Endothelial cell of umbilical vein (primary cell): ENCODE results near the gene RTN4. TPM values are rescaled to one million over a fixed set of nuclear protein-coding genes. Genes with fewer than 3 reads are reported as not detected.

Source experiments
- BruUV-seq: library from RNA; stranded (reverse); fragments of 400-500 nt; replicated peaks from 2 replicates; lab custom pipeline; 2021; lab: Mats Ljungman, UMichigan
- CTCF ChIA-PET: fragments of 300-600, 350-600 bp; sonication (Branson Sonifier 250); formaldehyde crosslinking; loops from one replicate; lab custom pipeline; 2021; ENCODE audit warnings: antibody characterized with exemption, inconsistent platforms; lab: Charles Lee
- POLR2A ChIA-PET: fragments of 300-600, 350-600 bp; sonication (Branson Sonifier 250); formaldehyde crosslinking; loops from one replicate; lab custom pipeline; 2021; ENCODE audit warnings: antibody characterized with exemption, inconsistent platforms; lab: Charles Lee
- DNase-seq: peaks from one replicate; pipeline ENCODE4 v3.0.0-alpha.2; 2011; ENCODE audit warnings: low read depth, low spot score
- FAIRE-seq: peaks from 2 replicates; lab custom pipeline; 2011; peaks lifted over from hg19 to GRCh38; lab: Jason Lieb, UNC
- H2AFZ ChIP-seq: 2 replicates; pipeline ENCODE4 v1.6.0; 2012; ENCODE audit warnings: low read depth, low read length, control low read depth, inconsistent platforms
- H3K27ac ChIP-seq: 2 replicates; pipeline ENCODE4 v1.5.1; 2011; ENCODE audit warnings: low read depth, mild to moderate bottlenecking, control low read depth, low read length, moderate library complexity; ENCODE audit not compliant: insufficient read depth
- H3K27me3 ChIP-seq, 2 experiments: 2 replicates each; pipeline versions ENCODE4 v1.6.0 to v1.6.1; 2011; ENCODE audit warnings: low read length in 2 of 2, mixed read lengths in 1 of 2; ENCODE audit not compliant: control insufficient read depth in 2 of 2, insufficient read depth in 2 of 2
- H3K36me3 ChIP-seq, 2 experiments: 2 replicates in 1 of 2; 3 replicates in 1 of 2; pipeline ENCODE4 v1.5.1; 2011; ENCODE audit warnings: low read length in 2 of 2, mild to moderate bottlenecking in 1 of 2, moderate library complexity in 1 of 2; ENCODE audit not compliant: control insufficient read depth in 2 of 2, insufficient read depth in 2 of 2; ENCODE audit errors: extremely low read depth in 1 of 2
- H3K4me1 ChIP-seq: 3 replicates; pipeline ENCODE4 v1.5.1; 2011; ENCODE audit warnings: mild to moderate bottlenecking, low read length; ENCODE audit not compliant: control insufficient read depth, insufficient read depth; ENCODE audit errors: extremely low read depth
- H3K4me2 ChIP-seq: 2 replicates; pipeline ENCODE4 v1.6.1; 2011; ENCODE audit warnings: low read length, control low read depth, mixed read lengths; ENCODE audit not compliant: insufficient read depth
- H3K4me3 ChIP-seq, 3 experiments: fragments of 200-600 bp in 1 of 3; sonication (generic), shearing (Covaris generic) in 1 of 3; replicated peaks in 1 of 3; 2 replicates each; pipeline ENCODE4 v1.5.1; 2011 to 2016; ENCODE audit warnings: control low read depth in 3 of 3, low read length in 3 of 3, mild to moderate bottlenecking in 2 of 3, inconsistent platforms in 1 of 3, low read depth in 1 of 3, moderate library complexity in 1 of 3; ENCODE audit not compliant: insufficient read depth in 1 of 3
- H3K79me2 ChIP-seq: 2 replicates; pipeline ENCODE4 v1.6.0; 2012; ENCODE audit warnings: low read length, inconsistent platforms; ENCODE audit not compliant: control insufficient read depth, insufficient read depth
- H3K9ac ChIP-seq: replicated peaks from 2 replicates; pipeline ENCODE3; 2011; ENCODE audit warnings: low read length, control low read depth; ENCODE audit not compliant: insufficient read depth; ENCODE audit errors: extremely low read depth
- H3K9me1 ChIP-seq: replicated peaks from 3 replicates; pipeline ENCODE4 v1.6.0; 2011; ENCODE audit warnings: mild to moderate bottlenecking, low read length; ENCODE audit not compliant: control insufficient read depth, insufficient read depth; ENCODE audit errors: extremely low read depth
- H3K9me3 ChIP-seq: replicated peaks from 2 replicates; pipeline ENCODE4 v1.5.1; 2012; ENCODE audit warnings: low read length, inconsistent platforms; ENCODE audit not compliant: control insufficient read depth, insufficient read depth
- H4K20me1 ChIP-seq: replicated peaks from 2 replicates; pipeline ENCODE3; 2011; ENCODE audit warnings: mild to moderate bottlenecking, low read length; ENCODE audit not compliant: control insufficient read depth, insufficient read depth; ENCODE audit errors: extremely low read depth
- EZH2 ChIP-seq: IDR thresholded peaks from 2 replicates; pipeline ENCODE4 v1.6.1; 2012; ENCODE audit warnings: borderline replicate concordance, low read depth, mild to moderate bottlenecking, moderate library complexity, low read length, inconsistent platforms; ENCODE audit not compliant: severe bottlenecking
- FOS ChIP-seq: IDR thresholded peaks from 2 replicates; pipeline ENCODE4 v1.6.1; 2011; ENCODE audit warnings: mild to moderate bottlenecking, low read length, moderate library complexity, borderline replicate concordance; ENCODE audit not compliant: insufficient read depth
- GATA2 ChIP-seq: IDR thresholded peaks from 2 replicates; pipeline ENCODE4 v1.7.0; 2011; ENCODE audit warnings: low read depth, mild to moderate bottlenecking, moderate library complexity, mixed read lengths, low read length; ENCODE audit not compliant: insufficient read length, insufficient read depth
- JUN ChIP-seq: IDR thresholded peaks from 2 replicates; pipeline ENCODE4 v1.6.1; 2011; ENCODE audit warnings: borderline replicate concordance, low read depth; ENCODE audit not compliant: insufficient read length, insufficient read depth
- POLR2AphosphoS5 ChIP-seq: IDR thresholded peaks from 2 replicates; pipeline ENCODE4 v1.6.1; 2012; ENCODE audit warnings: low read depth, mild to moderate bottlenecking, control low read depth, low read length, moderate library complexity; ENCODE audit not compliant: insufficient read depth
- dilution Hi-C: fragments of 300-500 bp; cut with MboI; formaldehyde crosslinking; loops from one replicate; pipeline ENCODE4 v1.15.0; 2019; ENCODE audit warnings: low sequenced_read_pairs; ENCODE audit not compliant: extremely low pct_ligation_motif_present
- intact Hi-C: fragments of 100-400 bp; cut with micrococcal nuclease; formaldehyde crosslinking; loops from one replicate; pipeline ENCODE4 v1.10.0; 2022
- polyA plus RNA-seq, 4 experiments: library from polyadenylated mRNA; depleted of rRNA in 3 of 4; stranded (reverse) in 3 of 4; unstranded in 1 of 4; fragments of >200 nt; gene quantifications; 2 replicates each; pipeline versions ENCODE4 v1.2.1 to v1.2.3, GENCODE V29; 2011 to 2012; ENCODE audit warnings: missing spikeins in 1 of 4
- total RNA-seq: library from RNA; stranded (reverse); gene quantifications from 2 replicates; pipeline ENCODE4 v1.2.3, GENCODE V29; 2021
- TF ChIP-seq, protein P1 (sequence below), 2 donors: IDR thresholded peaks; 1 replicate in 1 of 2; 2 replicates in 1 of 2; pipeline ENCODE4 v1.5.1; 2011; ENCODE audit warnings: low read length in 2 of 2, mild to moderate bottlenecking in 2 of 2, moderate library complexity in 2 of 2, control low read depth in 1 of 2, inconsistent platforms in 1 of 2, low read depth in 1 of 2; ENCODE audit not compliant: insufficient read depth in 1 of 2; ENCODE audit errors: extremely low read depth in 1 of 2

RTN4 gene
- total and polyA plus RNA-seq, 2 donors (not counting 3 experiments of a cell fraction or from before 2014, with no cell fraction given), result 253 to 486 TPM

DNA sequence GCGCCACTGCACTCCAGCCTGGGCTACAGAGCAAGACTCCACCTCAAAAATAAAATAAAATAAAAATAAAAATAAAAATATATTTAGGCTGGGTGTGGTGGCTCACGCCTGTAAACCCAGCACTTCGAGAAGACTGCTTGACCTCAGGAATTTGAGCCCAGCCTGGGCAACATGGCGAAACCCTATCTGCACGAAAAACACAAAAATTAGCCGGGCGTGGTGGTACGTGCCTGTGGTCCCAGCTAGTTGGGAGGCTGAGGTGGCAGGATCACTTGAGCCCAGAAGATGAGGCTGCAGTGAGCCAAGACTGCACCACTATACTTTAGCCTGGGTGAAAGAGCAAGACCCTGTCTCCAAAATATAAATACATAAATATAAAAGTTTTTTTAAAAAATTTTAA is 6.4 kb downstream of the RTN4 start:
- Histone ChIP-seq H3K4me1 (peaks cover 41% of the 10 kb centered on the region), H3K9me3 (no peaks in the 10 kb centered on the region), H3K27me3 (no peaks in the 10 kb centered on the region), H4K20me1 (peaks cover 37% of the 10 kb centered on the region), H3K36me3 (no peaks in the 10 kb centered on the region), H3K9me1 (no peaks in the 10 kb centered on the region), H2AFZ (no peak overlapping the region), H3K4me2 (no peak overlapping the region), H3K27ac (no peak overlapping the region), H3K79me2 (peaks cover 100% of the 10 kb centered on the region), H3K9ac (no peak overlapping the region), H3K4me3 (no peak overlapping the region)
- FAIRE-seq, result no peak
- no peak for DNase-seq
- dilution Hi-C loops (no loop called here), intact Hi-C loops (loop anchor here (10.0 kb wide), 1 partner anchor 319 kb away; the partner anchor contains the start of gene EML6)
- ChIA-PET CTCF (no interaction called here), POLR2A (no interaction called here)
- TF ChIP-seq FOS (no peak), JUN (no peak)
- no TSS peak for BruUV-seq

DNA sequence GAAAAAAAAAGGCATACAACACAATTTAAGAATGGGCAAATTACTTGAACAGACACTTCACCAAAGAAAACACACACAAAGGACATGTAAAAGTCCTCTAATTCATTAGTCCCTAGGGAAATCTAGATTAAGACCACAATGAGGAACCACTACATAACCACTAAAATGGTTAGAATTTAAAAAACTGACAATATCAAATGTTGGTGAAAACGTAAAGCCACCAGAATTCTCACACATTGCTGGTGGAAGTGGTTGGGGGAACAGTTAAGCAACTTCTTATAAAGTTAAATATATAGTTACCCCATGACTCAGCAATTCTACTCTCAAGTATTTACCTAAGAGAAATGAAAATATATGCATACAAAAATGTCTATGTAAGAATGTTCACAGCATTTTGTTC is 11.8 kb downstream of the RTN4 start:
- peak overlapping the region; percentile 2 for H3K4me2 ChIP-seq
- H3K4me3 ChIP-seq, result no peak overlapping the region
- dilution Hi-C loops (no loop called here), intact Hi-C loops (no loop called here)
- H3K4me1 ChIP-seq, result peaks cover 16% of the 10 kb centered on the region
- H3K27ac ChIP-seq, result no peak overlapping the region
- H3K36me3 ChIP-seq, result no peaks in the 10 kb centered on the region
- TF ChIP-seq JUN (no peak), FOS (no peak), EZH2 (no peak), POLR2AphosphoS5 (no peak), GATA2 (no peak)
- TF ChIP-seq, protein P1, sequence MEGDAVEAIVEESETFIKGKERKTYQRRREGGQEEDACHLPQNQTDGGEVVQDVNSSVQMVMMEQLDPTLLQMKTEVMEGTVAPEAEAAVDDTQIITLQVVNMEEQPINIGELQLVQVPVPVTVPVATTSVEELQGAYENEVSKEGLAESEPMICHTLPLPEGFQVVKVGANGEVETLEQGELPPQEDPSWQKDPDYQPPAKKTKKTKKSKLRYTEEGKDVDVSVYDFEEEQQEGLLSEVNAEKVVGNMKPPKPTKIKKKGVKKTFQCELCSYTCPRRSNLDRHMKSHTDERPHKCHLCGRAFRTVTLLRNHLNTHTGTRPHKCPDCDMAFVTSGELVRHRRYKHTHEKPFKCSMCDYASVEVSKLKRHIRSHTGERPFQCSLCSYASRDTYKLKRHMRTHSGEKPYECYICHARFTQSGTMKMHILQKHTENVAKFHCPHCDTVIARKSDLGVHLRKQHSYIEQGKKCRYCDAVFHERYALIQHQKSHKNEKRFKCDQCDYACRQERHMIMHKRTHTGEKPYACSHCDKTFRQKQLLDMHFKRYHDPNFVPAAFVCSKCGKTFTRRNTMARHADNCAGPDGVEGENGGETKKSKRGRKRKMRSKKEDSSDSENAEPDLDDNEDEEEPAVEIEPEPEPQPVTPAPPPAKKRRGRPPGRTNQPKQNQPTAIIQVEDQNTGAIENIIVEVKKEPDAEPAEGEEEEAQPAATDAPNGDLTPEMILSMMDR (IDR thresholded peaks at IDR 0.05; ENCODE audit: extremely low read depth in 1 of 2, insufficient read depth in 1 of 2, low read depth in 1 of 2, low read length in 2 of 2), result no peak
- no peaks in the 10 kb centered on the region for H3K9me3 ChIP-seq
- H3K79me2 ChIP-seq, result peaks cover 100% of the 10 kb centered on the region
- H3K9ac ChIP-seq, result no peak overlapping the region
- ChIA-PET CTCF (interaction anchor here (2.5 kb wide), 1 partner anchor 10 kb away, joined by 13 read pairs; no protein-coding TSS in a partner anchor), POLR2A (interaction anchor here (1.5 kb wide), 1 partner anchor 13 kb away, joined by 3 read pairs; no protein-coding TSS in a partner anchor)
- DNase-seq (no peak), FAIRE-seq (no peak)
- BruUV-seq, result no TSS peak
- H4K20me1 ChIP-seq, result peaks cover 46% of the 10 kb centered on the region
- H3K27me3 ChIP-seq, result no peaks in the 10 kb centered on the region
- no peak overlapping the region for H2AFZ ChIP-seq
- H3K9me1 ChIP-seq, result no peaks in the 10 kb centered on the region
